ENCODE measurements around the gene NUDT15.
A peak's percentile ranks its signal among the peaks of the same experiment; 100 is the strongest.
"Not testable (repeated sequence)": the region's sequence is repeated elsewhere in the genome, so short reads cannot be mapped to it uniquely, and the experiment has no call there.

NUDT15 gene

DNA sequence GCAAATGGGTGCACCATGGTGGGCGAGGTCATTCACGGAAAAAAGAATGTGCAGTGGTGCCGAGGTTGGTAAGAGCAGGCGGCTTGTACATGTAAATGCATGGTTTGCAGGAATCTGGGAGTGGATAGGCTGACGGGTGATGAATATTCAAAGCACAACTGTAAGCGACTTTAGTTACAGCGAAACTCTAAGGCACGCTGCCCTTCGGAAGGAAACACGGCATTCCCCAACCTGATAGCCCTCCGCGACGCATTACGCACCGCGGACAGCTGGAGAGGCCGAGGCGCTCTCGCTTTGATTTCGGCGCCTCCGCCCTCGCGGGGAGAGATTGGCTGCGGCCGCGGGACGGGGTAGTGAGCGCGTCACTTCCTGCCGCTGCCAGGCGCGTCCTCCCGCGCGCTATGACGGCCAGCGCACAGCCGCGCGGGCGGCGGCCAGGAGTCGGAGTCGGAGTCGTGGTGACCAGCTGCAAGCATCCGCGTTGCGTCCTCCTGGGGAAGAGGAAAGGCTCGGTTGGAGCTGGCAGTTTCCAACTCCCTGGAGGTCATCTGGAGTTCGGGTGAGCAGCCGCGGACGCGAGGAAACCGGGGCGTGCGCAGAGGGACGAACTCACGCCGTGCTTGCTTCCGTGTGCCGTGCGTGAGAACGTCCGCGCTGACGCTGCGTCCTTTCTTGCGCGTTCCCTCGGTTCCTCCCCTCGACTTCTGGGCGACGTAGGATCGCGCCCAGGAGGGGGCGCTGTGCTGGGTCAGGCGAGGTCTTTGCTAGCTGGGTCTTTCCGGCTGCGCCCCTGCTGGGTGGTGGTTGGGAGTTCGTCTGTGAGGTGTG lies at the start of gene NUDT15:
NUDT15 (plus strand) TSS at position 381 of the 828 bp plus-strand sequence; CDS start at position 402, 21 bp downstream.
- peak; percentile 95 for DNase-seq

DNA sequence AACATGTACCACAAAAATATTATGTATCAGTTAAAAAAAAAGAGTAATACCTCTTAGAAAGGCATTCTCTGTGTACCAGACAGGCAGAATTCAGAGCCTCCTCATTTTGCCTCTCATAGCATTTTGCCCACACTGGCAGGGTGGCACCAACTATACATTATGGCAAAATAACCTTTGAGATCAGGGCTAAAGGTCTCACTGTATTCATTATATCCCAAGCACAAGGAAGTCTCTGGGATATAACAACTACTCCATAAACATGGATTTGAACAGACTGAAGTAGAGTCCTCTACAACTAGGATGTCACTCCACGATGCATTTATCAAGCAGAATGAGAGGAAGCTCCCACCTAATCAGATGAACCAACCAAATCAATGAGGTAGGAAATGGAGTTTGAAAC lies 47.1 kb upstream of the NUDT15 start:
- no peak for DNase-seq

DNA sequence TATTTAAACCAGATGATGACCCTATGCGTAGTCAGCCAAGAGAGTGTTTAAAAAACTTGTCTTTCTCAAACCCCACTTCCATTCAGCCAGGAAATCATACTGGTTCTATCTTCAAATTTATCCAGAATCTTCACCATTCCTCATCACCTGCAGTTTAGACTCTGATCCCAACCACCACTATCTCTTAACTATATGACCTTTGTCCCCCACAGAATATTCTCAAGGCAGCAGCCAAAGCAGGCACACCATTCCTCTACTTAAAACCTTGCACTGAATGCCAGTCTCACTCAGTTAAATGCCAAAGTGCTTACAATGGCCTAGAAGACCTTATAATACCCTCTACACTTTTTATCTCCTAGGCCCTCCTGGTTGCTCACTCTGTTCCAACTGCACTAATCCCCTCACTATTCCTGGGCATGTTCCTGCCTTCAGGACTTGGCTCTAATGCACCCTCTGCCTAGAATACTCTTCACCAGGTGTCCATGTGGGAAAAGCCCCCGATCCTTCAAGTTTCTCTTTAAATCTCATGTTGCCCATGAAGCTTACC lies 46.5 kb upstream of the NUDT15 start:
- no peak for DNase-seq

DNA sequence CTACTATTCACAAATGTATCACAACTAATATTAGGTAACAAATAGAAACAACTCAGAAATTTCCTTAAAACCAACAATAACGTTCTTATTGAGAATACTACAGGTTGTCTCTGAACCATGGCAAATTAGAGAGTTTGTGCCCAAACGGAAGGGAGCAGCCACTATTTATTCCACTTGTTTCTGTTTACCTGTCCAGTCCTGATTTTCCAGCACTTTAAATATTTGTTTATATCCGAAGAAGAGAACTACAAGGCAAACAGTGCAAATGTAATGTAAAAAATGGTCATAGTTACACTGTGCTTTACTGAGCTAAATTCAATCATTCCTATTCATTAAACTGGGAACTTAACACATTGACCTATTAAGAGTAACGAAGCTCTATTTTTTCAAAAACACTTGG lies 45.7 kb upstream of the NUDT15 start:
- DNase-seq, result no peak

DNA sequence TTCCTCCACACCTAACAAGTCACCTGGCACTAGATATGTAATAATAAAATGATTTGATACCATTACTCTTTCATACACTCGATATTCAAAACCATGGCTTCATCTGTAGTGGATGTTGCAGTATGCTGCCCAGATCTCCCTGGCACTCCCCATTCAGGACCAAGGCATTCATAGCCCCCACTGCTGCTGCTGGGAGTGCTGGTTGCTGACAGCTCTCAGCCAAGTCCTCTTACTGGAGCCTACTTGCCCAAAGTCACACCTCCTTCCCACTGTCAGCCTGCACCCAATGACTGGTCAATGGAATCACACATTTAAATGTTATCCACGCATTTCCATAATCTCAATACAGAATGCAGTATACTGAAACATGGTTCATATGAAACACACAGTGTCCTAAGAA lies 40.1 kb upstream of the NUDT15 start:
- no peak for DNase-seq

DNA sequence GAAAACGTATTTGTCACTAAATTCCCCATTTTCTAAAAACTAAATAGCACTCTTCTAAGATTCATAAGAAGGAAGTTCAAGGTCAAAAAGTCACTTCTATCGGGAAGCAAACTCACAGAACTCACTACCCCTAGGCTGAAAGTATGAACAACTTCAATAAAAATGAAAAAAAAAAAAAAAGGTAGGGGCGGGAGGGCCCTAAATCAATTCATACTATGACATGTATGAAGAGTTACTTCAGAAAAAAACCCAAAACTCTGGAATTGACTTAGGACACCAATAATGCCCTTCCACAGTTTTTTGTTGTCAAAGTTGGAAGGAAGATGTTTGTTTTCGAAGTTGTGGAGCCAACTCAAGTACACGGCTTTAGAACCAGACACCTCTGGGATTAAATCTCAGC lies 37.6 kb upstream of the NUDT15 start:
- DNase-seq, result no peak

DNA sequence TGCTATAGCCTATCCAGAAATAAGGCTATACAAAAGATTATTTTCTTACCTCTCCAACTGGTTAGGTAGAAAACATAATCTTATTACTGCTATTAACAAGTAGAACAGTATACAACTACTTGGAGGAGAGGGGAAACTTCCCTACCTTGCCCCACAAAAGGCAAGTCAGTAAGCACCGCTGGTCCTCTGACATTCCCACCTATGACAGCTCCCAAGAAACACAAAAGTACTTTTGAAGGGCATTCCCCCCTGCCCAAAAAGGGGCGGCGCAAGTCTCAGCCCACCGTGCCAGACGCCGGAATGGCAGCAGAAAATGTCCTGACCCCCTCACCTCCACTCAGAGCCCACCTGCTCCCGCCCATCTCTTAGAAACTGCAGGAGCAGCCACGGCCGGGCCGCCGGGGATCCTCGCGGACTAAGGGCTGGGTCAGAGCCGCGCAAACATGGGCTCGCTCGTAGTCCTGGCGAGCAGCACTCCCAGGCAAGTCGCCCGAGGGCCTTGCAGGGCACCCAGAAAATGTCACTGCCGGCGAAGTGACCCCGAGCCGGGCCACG lies 36.9 kb upstream of the NUDT15 start:
- no peak for DNase-seq

DNA sequence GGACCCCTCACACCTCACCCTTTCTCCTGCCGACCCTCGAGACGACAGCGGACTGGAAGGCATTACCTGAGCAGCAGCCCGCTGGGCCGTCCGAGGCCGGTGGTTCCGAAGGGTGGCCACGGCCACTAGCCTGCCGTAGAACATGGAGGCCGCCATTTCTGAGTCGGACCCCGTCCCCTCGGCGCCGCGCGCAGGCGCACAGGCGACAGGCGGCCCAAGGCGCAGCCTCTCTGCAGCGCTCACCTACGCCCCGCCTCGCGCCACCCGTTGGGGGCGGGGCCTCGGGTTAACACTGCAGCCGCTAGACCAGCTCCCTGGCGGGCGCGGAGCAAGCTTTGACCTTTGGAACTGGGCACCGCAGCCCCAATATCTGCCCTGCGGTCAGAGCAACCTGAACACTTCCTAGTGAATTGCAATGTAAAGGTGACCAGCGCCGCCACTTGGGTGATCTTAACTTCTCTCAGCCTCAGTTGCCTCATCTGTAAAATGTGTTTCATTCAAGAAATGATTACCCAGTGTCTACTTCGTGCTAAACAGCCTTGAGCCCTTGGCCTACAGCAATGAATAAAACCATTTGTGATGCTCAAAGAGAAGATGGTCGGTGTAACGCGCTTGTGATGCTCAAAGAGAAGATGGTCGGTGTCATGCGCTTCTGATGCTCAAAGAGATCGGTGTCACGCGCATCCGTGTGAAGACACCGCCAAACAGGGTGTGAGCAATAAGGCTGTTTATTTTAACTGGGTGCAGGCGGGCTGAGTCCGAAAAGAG lies 36.2 kb upstream of the NUDT15 start, which contains the start of gene SUCLA2:
SUCLA2 (minus strand) TSS at position 160 of the 768 bp plus-strand sequence; CDS start at position 156, 4 bp downstream.
- DNase-seq, result peak; percentile 91

DNA sequence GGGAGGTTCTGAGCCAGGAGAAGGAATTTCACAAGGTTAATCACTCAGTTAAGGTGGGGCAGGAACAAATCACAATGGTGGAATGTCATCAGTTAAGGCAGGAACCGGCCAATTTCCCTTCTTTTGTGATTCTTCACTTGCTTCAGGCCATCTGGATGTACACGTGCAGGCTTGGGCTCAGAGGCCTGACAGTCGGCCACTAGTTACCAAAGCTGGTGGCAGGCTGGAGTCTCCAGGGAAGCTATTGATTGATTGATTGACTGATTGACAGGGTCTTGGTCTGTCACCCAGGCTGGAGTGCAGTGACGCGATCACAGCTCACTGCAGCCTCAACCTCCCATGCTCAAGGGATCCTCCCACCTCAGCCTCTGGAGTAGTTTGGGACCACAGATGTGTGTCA lies 35.5 kb upstream of the NUDT15 start:
- DNase-seq, result not testable (repeated sequence)

DNA sequence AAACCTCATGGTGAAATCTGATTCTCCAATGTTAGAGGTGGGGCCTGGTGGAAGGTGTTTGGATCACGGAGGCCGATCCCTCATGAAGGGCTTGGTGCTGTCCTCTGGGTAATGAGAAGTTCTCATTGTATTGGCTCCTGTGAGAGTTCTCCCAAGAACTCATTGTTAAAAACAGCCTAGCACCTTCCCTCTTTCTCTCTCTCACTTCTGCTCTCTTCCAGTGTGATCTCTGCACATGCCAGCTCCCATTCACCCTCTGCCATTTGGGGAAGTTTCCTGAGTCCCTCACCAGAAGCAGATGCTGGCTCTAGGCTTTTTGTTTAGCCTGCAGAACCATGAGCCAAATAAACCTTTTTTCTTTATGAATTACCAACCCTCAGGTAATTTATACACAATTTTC lies 33.3 kb upstream of the NUDT15 start:
- no peak for DNase-seq

DNA sequence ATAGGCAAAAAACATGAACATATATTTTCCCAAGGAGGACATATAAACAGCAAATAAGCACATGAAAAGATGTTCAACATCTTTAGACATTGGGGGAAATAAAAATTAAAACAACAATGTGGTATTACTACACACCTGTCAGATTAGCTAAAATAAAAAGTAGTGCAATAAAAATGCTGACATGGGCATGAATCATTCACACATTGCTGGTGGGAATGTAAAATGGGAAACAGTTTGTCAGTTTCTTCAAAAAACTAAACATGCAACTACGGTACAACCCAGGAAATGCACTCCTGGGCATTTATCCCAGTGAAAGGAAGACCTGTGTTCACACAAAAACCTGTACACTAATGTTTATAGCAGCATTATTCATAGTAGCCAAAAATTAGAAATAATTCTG lies 31.1 kb upstream of the NUDT15 start:
- DNase-seq, result no peak

DNA sequence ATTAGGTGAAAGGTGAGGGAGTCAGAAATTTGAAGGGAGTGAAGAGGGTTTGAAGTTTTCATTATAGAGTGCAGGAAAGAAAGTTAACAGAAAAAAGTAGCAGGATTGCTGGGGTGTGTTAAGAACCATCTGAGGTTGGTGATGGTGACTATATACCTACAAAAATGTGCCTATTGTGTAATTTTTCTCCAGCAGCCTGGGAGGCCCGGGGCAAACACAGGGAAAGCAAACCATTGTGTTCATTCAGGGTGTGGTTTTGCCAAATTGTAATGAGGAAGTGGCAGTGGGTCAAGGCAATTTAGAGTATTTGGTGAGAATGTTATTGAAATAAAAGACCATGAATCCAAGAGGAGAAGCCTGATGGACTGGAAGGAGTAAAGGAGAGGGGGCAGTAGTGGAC lies 28.2 kb upstream of the NUDT15 start:
- no peak for DNase-seq

DNA sequence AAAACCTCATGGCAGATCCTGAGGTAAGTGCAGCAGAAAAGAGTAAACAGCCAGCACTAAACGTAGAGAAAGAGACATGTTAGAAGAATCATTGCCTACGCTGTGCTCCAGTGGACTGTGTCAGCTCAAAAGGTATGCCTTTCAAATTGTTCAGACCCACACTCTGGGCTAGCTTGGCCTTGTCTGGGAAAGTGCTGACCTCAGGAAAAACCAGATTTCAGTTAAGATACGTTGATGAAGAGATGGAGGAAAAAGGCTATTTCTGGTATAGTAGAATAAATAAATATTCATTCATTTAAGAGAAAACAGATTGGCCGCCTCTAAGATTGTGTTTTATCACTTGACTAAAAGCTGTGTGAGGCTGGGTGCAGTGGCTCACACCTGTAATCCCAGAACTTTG lies 26.8 kb upstream of the NUDT15 start:
- DNase-seq, result no peak

DNA sequence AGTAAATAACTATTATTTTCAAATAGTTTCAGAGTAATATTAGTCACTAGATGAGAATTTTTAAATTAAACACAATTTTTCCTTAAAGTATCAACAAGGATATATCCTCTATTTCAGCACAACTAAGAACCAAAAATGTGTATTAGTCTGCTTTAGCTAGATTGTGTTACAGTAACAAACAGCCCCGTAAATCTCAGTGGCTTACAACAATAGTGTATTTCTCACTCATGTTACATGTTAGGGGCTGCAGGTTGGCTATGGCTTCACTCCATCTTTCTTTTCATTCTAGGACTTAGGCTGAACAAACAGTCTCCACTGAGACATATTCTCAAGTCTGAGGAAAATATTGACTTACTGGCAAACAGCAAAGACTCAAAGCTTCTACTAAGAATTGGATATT lies 24.9 kb upstream of the NUDT15 start:
- no peak for DNase-seq

DNA sequence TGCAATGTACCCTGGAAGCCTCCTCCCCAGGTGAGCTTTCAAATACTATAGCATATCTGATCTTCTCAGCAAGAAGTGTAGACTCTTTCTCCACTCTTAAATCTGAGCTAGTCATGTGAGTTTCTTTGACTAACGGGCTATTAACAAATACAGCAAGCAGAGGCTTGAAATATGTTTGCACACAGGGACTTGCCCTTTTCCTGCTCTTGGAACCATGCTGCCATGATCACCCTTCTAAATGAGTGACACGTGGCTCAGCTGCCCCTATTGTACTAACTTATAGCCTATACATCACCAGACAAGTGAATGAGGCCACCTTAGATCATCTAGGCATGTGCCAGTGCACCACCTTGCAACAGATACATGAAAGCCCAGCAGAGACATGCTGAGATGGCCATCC lies 23.2 kb upstream of the NUDT15 start:
- no peak for DNase-seq

DNA sequence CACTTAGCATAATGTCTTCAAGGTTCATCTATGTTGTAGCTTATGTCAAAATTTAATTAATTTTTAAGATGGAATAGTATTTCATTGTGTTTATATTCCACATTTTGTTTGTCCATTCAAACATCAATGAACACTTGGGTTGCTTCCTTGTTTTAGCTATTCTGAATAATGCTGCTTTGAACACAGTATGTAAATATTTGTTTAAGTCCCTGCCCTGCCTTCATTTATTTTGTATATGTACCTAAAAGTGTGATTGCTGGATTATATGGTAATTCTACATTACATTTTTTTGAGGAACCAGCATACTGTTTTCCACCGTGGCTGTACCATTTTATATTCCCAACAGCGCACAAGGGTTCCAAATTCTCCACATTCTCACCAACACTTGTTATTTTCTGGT lies 18.9 kb upstream of the NUDT15 start:
- DNase-seq, result no peak

DNA sequence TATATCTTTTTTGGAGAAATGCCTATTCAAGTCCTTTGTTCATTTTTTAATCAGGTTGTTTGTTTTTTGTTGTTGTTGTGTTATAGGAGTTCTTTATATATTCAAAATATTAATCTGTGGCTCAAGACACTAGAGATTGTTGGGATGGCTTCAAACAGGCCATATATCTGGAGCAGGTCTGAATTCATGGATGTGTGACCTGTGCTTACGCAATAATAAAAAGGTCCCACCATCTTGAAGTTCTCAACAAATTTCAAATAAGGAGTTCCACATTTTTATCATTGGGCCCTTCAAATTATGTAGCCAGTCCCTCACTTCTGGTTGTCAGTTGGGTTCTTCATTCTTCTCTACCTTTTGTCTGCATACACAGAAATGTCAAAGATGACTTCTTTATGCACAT lies 17.7 kb upstream of the NUDT15 start:
- no peak for DNase-seq

DNA sequence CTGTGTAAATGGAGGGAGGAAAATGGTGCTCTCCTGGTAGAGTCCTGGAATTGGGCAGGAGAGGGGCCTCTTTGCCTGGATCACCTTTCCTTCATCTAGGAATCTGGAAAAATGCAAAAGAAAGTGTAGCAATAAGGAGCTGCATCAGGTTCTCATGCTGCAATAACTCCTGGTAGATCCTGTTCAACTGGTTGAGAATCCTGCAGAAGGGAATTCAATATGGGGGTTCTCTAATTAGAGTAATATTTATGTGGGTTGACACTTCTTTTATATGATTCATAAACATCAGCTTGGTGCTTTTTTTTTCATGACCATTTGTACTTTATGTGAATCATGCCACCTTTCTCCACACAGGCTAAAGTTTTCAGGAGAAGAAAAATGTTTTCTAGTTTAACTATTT lies 9.5 kb upstream of the NUDT15 start:
- no peak for DNase-seq

DNA sequence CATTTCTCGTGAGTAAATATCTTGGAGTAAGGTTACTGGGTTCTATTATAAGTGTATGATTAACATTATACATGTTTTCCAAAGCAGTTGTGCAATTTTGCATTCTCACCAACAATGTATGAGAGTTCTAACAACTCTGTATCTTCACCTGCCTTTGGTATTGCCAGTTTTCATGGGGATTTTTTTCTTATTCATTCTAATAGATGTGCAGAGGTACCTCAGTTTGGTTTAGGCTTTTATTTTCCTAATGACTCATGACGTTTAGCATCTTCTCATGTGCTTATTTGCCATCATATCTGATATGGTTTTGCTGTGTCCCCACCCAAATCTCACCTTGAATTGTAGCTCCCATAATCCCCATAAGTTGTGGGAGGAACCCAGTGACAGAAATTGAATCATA lies 7.7 kb upstream of the NUDT15 start:
- DNase-seq, result no peak

DNA sequence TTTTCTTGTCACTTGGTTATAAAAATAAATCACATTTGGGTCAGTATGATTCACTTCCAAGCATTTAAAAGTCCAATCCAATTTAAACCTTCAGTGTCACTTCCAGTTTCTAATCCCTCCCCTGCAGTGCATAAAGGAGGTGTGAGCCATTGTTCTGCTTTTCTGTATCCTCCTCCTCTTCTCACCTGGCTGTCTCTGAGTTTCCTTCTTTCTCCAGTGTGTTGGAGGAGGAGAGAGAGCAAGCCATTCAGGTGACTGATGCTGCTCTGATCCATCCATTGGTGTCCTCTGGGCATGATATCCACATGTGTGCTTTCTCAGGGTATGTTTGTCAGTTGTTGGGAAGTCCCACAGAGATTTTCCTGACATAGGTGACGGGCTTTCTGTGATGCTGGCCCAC lies 1.2 kb downstream of the NUDT15 start:
- DNase-seq, result no peak

DNA sequence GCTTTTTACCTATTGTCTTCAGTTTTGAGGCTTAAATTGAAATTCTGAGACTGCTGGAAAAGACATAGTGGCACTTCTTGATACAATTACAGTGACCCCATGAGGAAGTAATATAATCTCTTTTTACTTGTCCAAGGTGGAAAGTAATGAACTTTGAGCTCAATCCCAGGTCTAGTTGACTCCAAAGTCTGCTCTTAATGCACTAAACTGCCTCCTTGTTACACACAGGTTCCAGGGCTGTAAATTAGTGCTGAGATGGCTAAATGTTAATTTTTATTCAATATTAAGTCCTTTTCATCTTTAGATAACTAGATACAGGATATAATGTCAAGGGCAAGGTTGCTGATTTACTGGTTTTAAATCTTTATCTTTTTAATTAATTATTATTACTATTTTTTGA lies 2.5 kb downstream of the NUDT15 start:
- no peak for DNase-seq

DNA sequence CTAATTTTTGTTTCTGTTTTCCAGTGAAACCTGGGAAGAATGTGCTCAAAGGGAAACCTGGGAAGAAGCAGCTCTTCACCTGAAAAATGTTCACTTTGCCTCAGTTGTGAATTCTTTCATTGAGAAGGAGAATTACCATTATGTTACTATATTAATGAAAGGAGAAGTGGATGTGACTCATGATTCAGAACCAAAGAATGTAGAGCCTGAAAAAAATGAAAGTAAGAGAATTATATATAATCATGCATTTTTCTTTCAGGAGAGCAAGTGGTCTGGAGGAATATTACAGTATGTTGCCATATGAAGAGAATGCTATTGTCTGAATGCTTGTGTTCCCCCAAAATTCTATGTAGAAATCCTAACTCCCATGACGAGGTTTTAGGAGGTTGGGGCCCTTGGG lies 3.4 kb downstream of the NUDT15 start:
- no peak for DNase-seq

DNA sequence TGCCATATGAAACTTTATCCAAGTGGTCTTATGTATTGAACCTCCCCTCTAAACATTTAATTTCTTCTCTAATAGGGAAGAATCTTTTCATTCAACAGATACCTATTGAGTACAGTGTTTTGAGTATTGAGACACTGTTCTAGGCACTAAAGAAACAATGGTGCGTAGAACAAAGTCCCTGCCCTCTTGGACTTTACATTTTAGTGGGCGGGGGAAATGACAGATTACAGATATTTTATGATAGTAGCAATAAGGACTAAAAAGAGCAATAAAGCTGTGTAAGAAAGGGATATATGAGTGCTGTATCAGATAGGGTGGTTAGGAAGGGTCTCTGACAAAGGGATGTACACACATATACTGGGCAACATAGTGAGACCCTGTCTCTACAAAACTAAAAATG lies 5.4 kb downstream of the NUDT15 start:
- DNase-seq, result no peak

Measured in left hindlimb (tissue), 1 donor.